Adrenal gland (tissue), 12 donors: ENCODE data around the gene RXFP4. TPM values are rescaled to one million over a fixed set of nuclear protein-coding genes. Genes with fewer than 3 reads are reported as not detected.

Experiments used
- DNase-seq, 7 donors: peaks; one replicate each; pipeline ENCODE4 v3.0.0-alpha.2; 2019 to 2020
- H3K27ac ChIP-seq, 5 donors: fragments of 200-600 bp; sonication (generic) in 4 of 5; 1 replicate in 3 of 5; 2 replicates in 2 of 5; pipeline versions ENCODE4 v1.5.1 to v1.8.0; 2016 to 2020; ENCODE audit warnings: mild to moderate bottlenecking in 1 of 5
- H3K27me3 ChIP-seq: fragments of 200-600 bp; 2 replicates; pipeline ENCODE4 v1.8.0; 2021
- H3K36me3 ChIP-seq, 2 donors: fragments of 200-600 bp; replicated peaks in 1 of 2; 1 replicate in 1 of 2; 2 replicates in 1 of 2; pipeline versions ENCODE4 v1.5.1 to v1.8.0; 2018 to 2022
- H3K4me1 ChIP-seq, 2 donors: fragments of 200-600 bp; replicated peaks in 1 of 2; 1 replicate in 1 of 2; 2 replicates in 1 of 2; pipeline versions ENCODE4 v1.5.1 to v1.8.0; 2018 to 2021
- H3K4me3 ChIP-seq, 4 donors: fragments of 200-600 bp; sonication (generic) in 3 of 4; one replicate each; pipeline ENCODE4 v1.5.1; 2016 to 2018
- H3K9me3 ChIP-seq, 3 donors: fragments of 200-600 bp; sonication (generic) in 1 of 3; replicated peaks in 1 of 3; 1 replicate in 2 of 3; 2 replicates in 1 of 3; pipeline versions ENCODE4 v1.5.1 to v1.8.0; 2016 to 2021
- CTCF ChIP-seq, 6 experiments: fragments of 450-650 bp in 4 of 6; fragments of 200-600 bp in 2 of 6; sonication (generic) in 1 of 6; IDR thresholded peaks; 1 replicate in 5 of 6; 2 replicates in 1 of 6; pipeline versions ENCODE4 v1.5.1 to v1.8.0; 2016 to 2021; ENCODE audit warnings: antibody characterized with exemption in 6 of 6, mild to moderate bottlenecking in 2 of 6, moderate library complexity in 1 of 6
- POLR2A ChIP-seq, 2 donors: fragments of 450-650 bp; IDR thresholded peaks; one replicate each; pipeline ENCODE4 v1.6.1; 2017; ENCODE audit warnings: antibody characterized with exemption in 2 of 2, mild to moderate bottlenecking in 2 of 2, moderate library complexity in 1 of 2
- WGBS, 4 donors: extraction: QIAGEN DNeasy Blood & Tissue Kit in 2 of 4; methylation state at CpG; one replicate each; pipeline versions ENCODE4 v1.1.5 to v1.1.7; 2013 to 2017; 5-methylcytosine and 5-hydroxymethylcytosine counted together
- intact Hi-C, 2 donors: fragments of 100-400 bp; cut with DNase I; formaldehyde crosslinking; loops; one replicate each; pipeline versions ENCODE4 v1.14.1 to v1.15.0; 2022 to 2023
- polyA plus RNA-seq, 3 donors: library from polyadenylated mRNA; stranded (reverse); fragments of 200-250 nt in 2 of 3; fragments of 350-450 nt in 1 of 3; fragmentation: Illumina TruSeq in 1 of 3; extraction: RNeasy Lipid Tissue Mini Kit (QIAGEN cat#74804) in 1 of 3; gene quantifications; one replicate each; pipeline ENCODE4 v1.2.3, GENCODE V29; 2013 to 2014
- total RNA-seq, 9 donors: library from RNA; depleted of rRNA in 4 of 9; stranded (reverse); fragments of >200 nt in 4 of 9; fragments of 120-200 nt in 1 of 9; fragmentation: NEBNext Ultra II Directional in 1 of 9; extraction: Animal tissue kit (Norgen Biotek cat#: 25700) in 1 of 9; gene quantifications; one replicate each; pipeline versions ENCODE4 v1.1.0 to v1.2.4, GENCODE V29; 2013 to 2023
- donor health status: healthy with polysubstance abuse.
- donor health status: Bipolar disorder and iron deficiency.
- donor health status: DM: yes; HTN: yes; CAD: no.
- donor health status: DM: no; HTN: no; CAD: no.
- donor health status: DM: no; HTN: no; CAD: no.
- donor health status: DM: yes; HTN: yes; CAD: no.

RXFP4 gene
- total and polyA plus RNA-seq, 12 donors, result not detected

- H3K36me3 ChIP-seq, result peaks cover 0 to 25% of the 10 kb centered on the region in 2 donors
- no peaks in the 10 kb centered on the region for H3K27me3 ChIP-seq
- intact Hi-C loops, result no loop called here
- DNase-seq, result no peak
- H3K9me3 ChIP-seq, result no peaks in the 10 kb centered on the region
- TF ChIP-seq CTCF (IDR thresholded peaks at IDR 0.05) (no peak), POLR2A (IDR thresholded peaks at IDR 0.05) (no peak)
- 50 to 70% (median 55%) methylated on average over 2 to 3 of the region's 3 CpGs; no CpG with 5 or more reads in 1 of the 4 donors for WGBS, 4 donors
- peak overlapping the region in 2 of 5 donors; percentile 23 to 63 for H3K27ac ChIP-seq
- H3K4me1 ChIP-seq, result peaks cover 9 to 46% of the 10 kb centered on the region in 2 donors
- no peak overlapping the region for H3K4me3 ChIP-seq
Measured at GRCh38 chr1:155968670-155969069, 27.2 kb downstream of the RXFP4 start.

DNA sequence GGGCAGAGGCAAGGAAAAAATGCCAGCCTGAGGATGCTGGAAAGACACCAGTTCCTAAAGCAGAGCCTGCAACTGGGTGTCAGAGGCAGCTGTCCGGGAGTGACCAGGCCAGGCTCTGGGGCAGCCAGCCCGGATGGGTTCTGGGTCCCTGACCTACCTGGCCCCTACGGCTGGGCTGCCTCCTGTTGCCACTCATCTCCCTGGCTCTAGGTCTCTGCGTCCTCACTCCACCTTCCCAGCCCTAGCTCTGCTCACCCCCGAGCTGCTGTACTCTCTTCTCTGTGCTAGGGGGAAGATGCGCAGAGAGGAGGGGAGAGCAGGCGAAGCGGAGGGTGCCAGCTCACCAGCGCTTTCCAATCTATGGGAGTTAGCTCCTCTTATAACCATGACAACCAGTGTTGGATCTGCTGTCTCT, 27.9 kb downstream of the RXFP4 start:
- Histone ChIP-seq H3K27ac (peak overlapping the region in 2 of 5 donors; percentile 15 to 63), H3K9me3 (no peaks in the 10 kb centered on the region), H3K4me1 (peaks cover 9 to 52% of the 10 kb centered on the region in 2 donors), H3K4me3 (no peak overlapping the region), H3K36me3 (peaks cover 0 to 23% of the 10 kb centered on the region in 2 donors), H3K27me3 (no peaks in the 10 kb centered on the region)
- WGBS, 4 donors, result 69 to 80% (median 72%) methylated on average over 8 to 9 of the region's 9 CpGs
- TF ChIP-seq CTCF (IDR thresholded peaks at IDR 0.05), result no peak
- TF ChIP-seq POLR2A (IDR thresholded peaks at IDR 0.05), result no peak
- intact Hi-C loops, result no loop called here
- DNase-seq, result no peak

GRCh38 chr1:155970531-155971167, 29.2 kb downstream of the RXFP4 start:
- Histone ChIP-seq H3K27me3 (no peaks in the 10 kb centered on the region), H3K4me3 (no peak overlapping the region), H3K36me3 (peaks cover 0 to 10% of the 10 kb centered on the region in 2 donors), H3K9me3 (no peaks in the 10 kb centered on the region), H3K4me1 (peaks cover 9 to 65% of the 10 kb centered on the region in 2 donors), H3K27ac (peak overlapping the region in 2 of 5 donors; percentile 47 to 70)
- 27 to 42% (median 33%) methylated on average over 11 of the region's 11 CpGs for WGBS, 4 donors
- intact Hi-C loops, result no loop called here
- peak; percentile 72 to 84 (median 80) for DNase-seq
- TF ChIP-seq CTCF (IDR thresholded peaks at IDR 0.05), result no peak
- TF ChIP-seq POLR2A (IDR thresholded peaks at IDR 0.05), result no peak

GRCh38 chr1:155971910-155972809, 30.7 kb downstream of the RXFP4 start:
- Histone ChIP-seq H3K4me3 (no peak overlapping the region), H3K27me3 (no peaks in the 10 kb centered on the region), H3K4me1 (peaks cover 9 to 62% of the 10 kb centered on the region in 2 donors), H3K36me3 (no peaks in the 10 kb centered on the region), H3K27ac (peak overlapping the region in 1 of 5 donors; percentile 55), H3K9me3 (no peaks in the 10 kb centered on the region)
- 82 to 96% (median 89%) methylated on average over 6 to 9 of the region's 9 CpGs for WGBS, 4 donors
- no peak for DNase-seq
- intact Hi-C loops, result no loop called here
- TF ChIP-seq POLR2A (IDR thresholded peaks at IDR 0.05) (no peak), CTCF (IDR thresholded peaks at IDR 0.05) (no peak)
